HG03060 (cell line): ENCODE measurements around the gene DMAC2.
"Not testable (repeated sequence)": the region's sequence is repeated elsewhere in the genome, so short reads cannot be mapped to it uniquely, and the experiment has no call there.

Experiments used
- ATAC-seq: cut with Tn5 transposase; IDR thresholded peaks from one replicate; pipeline ENCODE4 v1.9.1; 2021; ENCODE audit warnings: low read depth, moderate number of reproducible peaks; ENCODE audit not compliant: unreplicated experiment

The DMAC2 gene

GRCh38 chr19:41402010-41402409 is 37.7 kb downstream of the DMAC2 start:
- ATAC-seq: no peak

GRCh38 chr19:41401483-41401882 is 38.2 kb downstream of the DMAC2 start:
- ATAC-seq: no peak

DNA sequence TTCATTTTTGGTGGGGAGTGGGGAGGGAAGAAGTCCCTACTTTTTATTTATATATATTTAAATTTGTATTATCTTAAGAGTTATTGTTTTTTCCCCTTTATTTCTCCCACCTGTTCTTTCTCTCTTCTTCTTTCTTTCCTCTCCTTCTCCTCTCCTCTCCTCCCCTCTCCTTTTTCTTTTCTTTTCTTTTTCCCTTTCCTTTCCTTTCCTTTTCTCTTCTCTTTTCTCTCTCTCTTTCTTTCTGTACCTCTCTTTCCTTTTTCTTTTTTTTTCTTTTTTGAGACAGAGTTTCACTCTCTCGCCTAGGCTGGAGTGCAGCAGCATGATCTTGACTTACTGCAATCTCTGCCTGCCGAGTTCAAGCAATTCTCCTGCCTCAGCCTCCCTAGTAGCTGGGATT is 40.2 kb downstream of the DMAC2 start:
- ATAC-seq: no peak

- no peak for ATAC-seq
These were observed 40.6 kb downstream of the DMAC2 start for GRCh38 chr19:41399091-41399490.

- no peak for ATAC-seq
These were observed 41.1 kb downstream of the DMAC2 start for GRCh38 chr19:41398598-41398997.

- ATAC-seq: no peak
These were observed 41.7 kb downstream of the DMAC2 start for GRCh38 chr19:41398050-41398418.

DNA sequence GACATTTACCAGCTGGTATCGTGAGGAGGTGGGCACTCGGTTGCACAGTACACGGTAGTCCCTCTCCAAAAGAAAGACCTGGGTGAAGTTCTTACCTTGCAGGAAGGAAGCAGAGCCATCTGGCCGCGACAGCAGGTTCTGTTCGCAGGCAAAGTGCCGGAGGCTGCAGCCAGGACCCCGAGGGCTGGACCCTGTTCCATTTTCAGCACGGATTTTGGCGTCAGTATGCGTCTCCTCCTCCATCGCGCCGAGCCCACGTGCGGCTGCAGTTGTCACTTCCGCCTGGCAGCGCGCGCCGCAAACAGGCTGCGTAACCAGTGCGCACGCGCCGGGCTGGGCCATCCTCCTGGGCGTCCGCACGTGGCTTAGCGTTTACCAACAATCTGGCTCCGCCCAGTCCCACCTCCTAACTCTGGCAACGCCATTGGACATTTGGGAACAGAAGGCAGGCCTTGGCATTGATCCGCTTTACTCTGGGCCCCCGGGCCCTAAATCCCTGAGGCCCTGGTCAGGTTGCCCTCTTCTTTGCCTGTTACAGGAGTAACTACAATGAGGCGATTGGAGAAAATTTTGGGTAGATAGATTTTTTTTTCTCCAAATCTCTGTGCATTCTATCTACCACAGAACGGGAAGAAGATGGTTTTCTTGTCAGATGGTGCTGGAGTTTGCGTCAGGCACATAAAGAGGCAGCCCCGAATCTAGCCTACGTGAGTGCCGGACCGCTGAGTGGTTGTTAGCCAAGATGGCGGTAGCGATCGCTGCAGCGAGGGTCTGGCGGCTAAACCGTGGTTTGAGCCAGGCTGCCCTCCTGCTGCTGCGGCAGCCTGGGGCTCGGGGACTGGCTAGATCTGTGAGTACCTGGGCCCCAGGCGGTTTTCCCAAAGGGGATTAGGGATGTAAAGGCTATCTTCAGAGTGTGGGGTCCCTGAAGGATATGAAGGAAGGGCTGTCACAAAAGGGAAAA is 42.3 kb downstream of the DMAC2 start, which contains the start of the genes BCKDHA and EXOSC5:
TSS of gene BCKDHA (plus strand) at position 733 of the 964 bp plus-strand sequence. CDS start at position 743, 10 bp downstream.
TSS of gene EXOSC5 (minus strand) at position 274 of the 964 bp plus-strand sequence. CDS start at position 243, 31 bp downstream.
- peak; percentile 93 for ATAC-seq

DNA sequence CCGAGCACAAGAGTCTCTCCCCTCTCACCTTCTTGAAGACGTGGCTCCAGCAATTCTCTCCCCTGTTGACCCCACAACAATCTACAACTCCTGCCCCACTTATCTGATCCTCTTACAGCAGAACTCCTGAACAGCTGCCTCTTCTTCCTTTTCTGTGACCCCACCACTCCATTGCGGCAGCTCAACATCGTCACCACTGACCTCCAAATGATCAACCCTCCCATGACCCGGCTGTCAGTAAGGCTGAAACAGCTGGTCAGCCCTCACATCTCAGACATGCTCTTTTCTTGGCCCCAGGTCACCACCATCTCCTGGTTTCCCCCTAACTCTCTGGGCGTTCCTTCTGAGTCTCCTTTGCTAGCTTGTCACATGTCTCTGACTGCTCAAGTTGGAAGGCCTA is 44.4 kb downstream of the DMAC2 start:
- no peak for ATAC-seq

GRCh38 chr19:41392775-41393174 is 46.9 kb downstream of the DMAC2 start:
- ATAC-seq: no peak

- no peak for ATAC-seq
These were observed 48.1 kb downstream of the DMAC2 start for GRCh38 chr19:41391618-41392017.

DNA sequence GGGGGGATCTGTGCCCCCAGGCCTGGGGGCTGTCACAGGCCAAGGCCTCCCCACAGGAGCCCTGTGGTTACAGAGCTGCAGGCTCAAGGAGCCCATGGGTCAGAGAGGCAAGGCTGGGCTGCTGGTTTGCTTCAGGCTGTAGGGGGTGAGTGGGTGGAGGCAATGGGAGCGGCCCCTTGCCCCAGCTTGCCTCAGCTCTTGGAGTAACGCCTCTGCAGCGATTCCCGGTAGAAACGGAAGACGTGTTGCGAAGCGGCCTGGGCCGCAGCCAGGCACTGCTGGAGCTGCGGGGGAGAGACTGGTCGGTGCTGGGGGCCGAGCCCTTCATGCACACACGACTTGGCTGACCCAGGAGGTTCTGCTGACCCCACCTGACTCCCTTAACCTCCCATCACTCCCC is 53.3 kb downstream of the DMAC2 start:
- ATAC-seq: no peak

- no peak for ATAC-seq
These were observed 55.4 kb downstream of the DMAC2 start for GRCh38 chr19:41384351-41384750.

GRCh38 chr19:41381536-41381935 is 58.2 kb downstream of the DMAC2 start:
- ATAC-seq: not testable (repeated sequence)
